BE2C (cell line): ENCODE data around the gene CIZ1.

Experiments
- DNase-seq: peaks from one replicate; pipeline ENCODE4 v3.0.0-alpha.2; 2020
- H3K27me3 ChIP-seq: fragments of 250-450 bp; sonication (Bioruptor Pico); 2 replicates; pipeline ENCODE4 v1.5.1; 2020; ENCODE audit warnings: mild to moderate bottlenecking
- H3K36me3 ChIP-seq: fragments of 250-450 bp; sonication (Bioruptor Pico); 2 replicates; pipeline ENCODE4 v1.5.1; 2020; ENCODE audit warnings: mild to moderate bottlenecking
- H3K4me1 ChIP-seq: fragments of 250-450 bp; sonication (Bioruptor Pico); 2 replicates; pipeline ENCODE4 v1.5.1; 2020
- H3K4me3 ChIP-seq: 2 replicates; pipeline ENCODE4 v1.5.1; 2011; ENCODE audit warnings: low read depth, low read length
- H3K9me3 ChIP-seq: fragments of 250-450 bp; sonication (Bioruptor Pico); 2 replicates; pipeline ENCODE4 v1.5.1; 2020
- CTCF ChIP-seq: IDR thresholded peaks from 2 replicates; pipeline ENCODE4 v1.5.1; 2012; ENCODE audit warnings: mild to moderate bottlenecking, low read depth, low read length

Gene CIZ1

GRCh38 chr9:128166169-128166568, 25.2 kb downstream of the CIZ1 start:
- TF ChIP-seq CTCF = no peak
- Histone ChIP-seq H3K36me3 (peaks cover 67% of the 10 kb centered on the region), H3K9me3 (no peaks in the 10 kb centered on the region), H3K4me1 (no peaks in the 10 kb centered on the region), H3K4me3 (no peak overlapping the region), H3K27me3 (no peaks in the 10 kb centered on the region)
- no peak for DNase-seq

- Histone ChIP-seq H3K4me3 (no peak overlapping the region), H3K27me3 (no peaks in the 10 kb centered on the region), H3K36me3 (peaks cover 62% of the 10 kb centered on the region), H3K9me3 (no peaks in the 10 kb centered on the region), H3K4me1 (peaks cover 4% of the 10 kb centered on the region)
- DNase-seq = no peak
- TF ChIP-seq CTCF = no peak
These were observed 27.0 kb downstream of the CIZ1 start for GRCh38 chr9:128164307-128164885.

- no peak for TF ChIP-seq CTCF
- Histone ChIP-seq H3K4me3 (no peak overlapping the region), H3K27me3 (no peaks in the 10 kb centered on the region), H3K4me1 (peaks cover 5% of the 10 kb centered on the region), H3K9me3 (no peaks in the 10 kb centered on the region), H3K36me3 (peaks cover 55% of the 10 kb centered on the region)
- no peak for DNase-seq
These were observed 27.7 kb downstream of the CIZ1 start for GRCh38 chr9:128163523-128164306.

GRCh38 chr9:128163027-128163515, 28.3 kb downstream of the CIZ1 start:
- no peak for TF ChIP-seq CTCF

GRCh38 chr9:128162215-128163026, 29.0 kb downstream of the CIZ1 start:
- Histone ChIP-seq H3K27me3 (no peaks in the 10 kb centered on the region), H3K36me3 (peaks cover 44% of the 10 kb centered on the region), H3K9me3 (no peaks in the 10 kb centered on the region), H3K4me1 (peaks cover 5% of the 10 kb centered on the region), H3K4me3 (no peak overlapping the region)
- TF ChIP-seq CTCF = no peak
- DNase-seq = no peak

More at GRCh38 chr9:128163027-128163515, 28.3 kb downstream of the CIZ1 start:
- Histone ChIP-seq H3K27me3 (no peaks in the 10 kb centered on the region), H3K4me3 (no peak overlapping the region), H3K4me1 (peaks cover 5% of the 10 kb centered on the region), H3K36me3 (peaks cover 50% of the 10 kb centered on the region), H3K9me3 (no peaks in the 10 kb centered on the region)
- DNase-seq = no peak
